Cardiac fibroblast (primary cell): ENCODE results near the gene FAM171A1.
A peak's percentile ranks its signal among the peaks of the same experiment; 100 is the strongest.
"Not testable (repeated sequence)": the region's sequence is repeated elsewhere in the genome, so short reads cannot be mapped to it uniquely, and the experiment has no call there.

Experiments used
- DNase-seq, 2 donors: peaks; one replicate each; pipeline versions ENCODE4 v3.0.0 to v3.0.0-alpha.2; 2010; ENCODE audit warnings: low read depth in 2 of 2
- H3K4me3 ChIP-seq, 2 donors: replicated peaks in 1 of 2; 1 replicate in 1 of 2; 2 replicates in 1 of 2; pipeline ENCODE4 v1.5.1; 2011; ENCODE audit warnings: low read depth in 2 of 2, low read length in 2 of 2, mild to moderate bottlenecking in 2 of 2, moderate library complexity in 1 of 2
- TF ChIP-seq, protein P1 (sequence below): IDR thresholded peaks from one replicate; pipeline ENCODE4 v1.5.1; 2011; ENCODE audit warnings: low read depth, mild to moderate bottlenecking, low read length, inconsistent platforms

The FAM171A1 gene

DNA sequence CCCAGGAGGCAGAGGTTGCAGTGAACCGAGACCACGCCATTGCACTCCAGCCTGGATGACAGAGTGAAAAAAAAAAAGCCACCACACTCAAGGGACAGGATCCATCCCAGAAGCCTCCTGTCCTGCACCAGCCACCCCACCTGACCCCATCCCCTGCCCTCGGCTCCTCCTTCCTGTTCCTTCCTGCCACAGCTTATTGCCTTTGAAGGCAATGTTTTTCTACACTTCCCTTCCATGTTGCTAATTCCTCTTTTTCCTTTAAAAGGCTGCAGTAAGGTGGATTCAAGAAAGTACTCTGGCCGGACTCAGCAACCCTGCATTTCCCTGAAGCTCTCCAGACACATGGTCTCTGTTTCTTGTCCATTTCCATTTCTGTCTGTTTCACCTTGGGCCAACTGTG is 80.9 kb downstream of the FAM171A1 start:
- no peak for DNase-seq
- TF ChIP-seq, protein P1, sequence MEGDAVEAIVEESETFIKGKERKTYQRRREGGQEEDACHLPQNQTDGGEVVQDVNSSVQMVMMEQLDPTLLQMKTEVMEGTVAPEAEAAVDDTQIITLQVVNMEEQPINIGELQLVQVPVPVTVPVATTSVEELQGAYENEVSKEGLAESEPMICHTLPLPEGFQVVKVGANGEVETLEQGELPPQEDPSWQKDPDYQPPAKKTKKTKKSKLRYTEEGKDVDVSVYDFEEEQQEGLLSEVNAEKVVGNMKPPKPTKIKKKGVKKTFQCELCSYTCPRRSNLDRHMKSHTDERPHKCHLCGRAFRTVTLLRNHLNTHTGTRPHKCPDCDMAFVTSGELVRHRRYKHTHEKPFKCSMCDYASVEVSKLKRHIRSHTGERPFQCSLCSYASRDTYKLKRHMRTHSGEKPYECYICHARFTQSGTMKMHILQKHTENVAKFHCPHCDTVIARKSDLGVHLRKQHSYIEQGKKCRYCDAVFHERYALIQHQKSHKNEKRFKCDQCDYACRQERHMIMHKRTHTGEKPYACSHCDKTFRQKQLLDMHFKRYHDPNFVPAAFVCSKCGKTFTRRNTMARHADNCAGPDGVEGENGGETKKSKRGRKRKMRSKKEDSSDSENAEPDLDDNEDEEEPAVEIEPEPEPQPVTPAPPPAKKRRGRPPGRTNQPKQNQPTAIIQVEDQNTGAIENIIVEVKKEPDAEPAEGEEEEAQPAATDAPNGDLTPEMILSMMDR: no peak
- no peak overlapping the region for H3K4me3 ChIP-seq

DNA sequence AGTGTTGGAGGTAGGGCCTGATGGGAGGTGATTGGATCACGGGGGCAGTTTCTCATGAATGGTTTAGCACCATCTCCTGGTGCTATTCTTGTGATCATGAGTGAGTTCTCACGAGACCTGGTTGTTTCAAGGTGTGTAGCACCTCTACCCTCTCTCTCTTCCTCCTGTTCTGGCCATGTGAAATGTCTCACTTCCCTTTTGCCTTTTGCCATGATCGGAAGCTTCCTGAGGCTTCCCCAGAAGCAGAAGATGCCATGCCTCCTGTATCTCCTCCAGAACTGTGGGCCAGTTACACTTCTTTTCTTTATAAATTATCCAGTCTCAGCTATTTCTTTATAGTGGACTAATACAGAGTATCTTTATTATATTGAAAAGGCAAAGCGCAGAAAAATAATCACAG is 90.1 kb downstream of the FAM171A1 start:
- H3K4me3 ChIP-seq: no peak overlapping the region

DNA sequence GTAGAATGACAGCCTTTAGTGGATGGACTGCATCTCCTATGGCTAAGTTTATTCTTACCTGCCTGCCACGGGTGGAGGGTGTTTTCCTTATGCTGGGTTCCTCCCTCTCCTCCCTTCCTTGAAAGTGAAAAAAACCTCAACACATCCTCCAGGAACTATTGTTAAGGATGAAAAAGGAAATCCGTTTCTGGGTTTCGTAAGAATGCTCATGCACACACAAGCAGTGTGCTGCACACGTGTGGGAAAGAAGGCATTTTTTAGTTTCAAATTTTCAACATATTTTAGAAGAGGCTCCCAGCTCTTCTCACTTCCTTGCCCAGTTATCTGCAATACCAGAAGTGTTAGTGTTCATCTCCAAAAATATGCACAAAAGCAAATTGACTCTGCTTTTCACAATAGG is 90.6 kb downstream of the FAM171A1 start:
- TF ChIP-seq, protein P1: no peak
- DNase-seq: peak; percentile 9 to 26
- no peak overlapping the region for H3K4me3 ChIP-seq

More for the DNA sequence above, 90.1 kb downstream of the FAM171A1 start:
- TF ChIP-seq, protein P1: no peak
- DNase-seq: no peak

DNA sequence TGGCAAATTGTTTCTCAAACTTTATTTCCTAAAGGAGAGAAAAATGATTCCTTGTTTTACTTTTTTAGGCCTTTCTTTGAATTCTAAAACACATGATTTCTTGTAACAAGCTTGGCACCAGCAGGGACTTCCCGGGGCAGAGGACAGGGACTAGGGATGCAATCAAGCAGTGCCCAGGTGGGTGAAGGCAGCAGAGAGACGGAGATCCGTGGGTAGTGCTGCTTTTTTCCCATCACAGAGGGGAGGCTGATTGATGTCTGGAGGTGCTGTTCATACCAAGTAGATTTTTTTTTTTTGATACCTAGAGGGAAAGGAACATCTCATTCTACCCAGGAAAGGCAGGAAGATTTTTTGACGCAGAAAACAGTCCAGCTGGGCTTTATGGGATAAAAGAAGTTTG is 91.9 kb downstream of the FAM171A1 start:
- H3K4me3 ChIP-seq: no peak overlapping the region
- DNase-seq: no peak
- TF ChIP-seq, protein P1: no peak

DNA sequence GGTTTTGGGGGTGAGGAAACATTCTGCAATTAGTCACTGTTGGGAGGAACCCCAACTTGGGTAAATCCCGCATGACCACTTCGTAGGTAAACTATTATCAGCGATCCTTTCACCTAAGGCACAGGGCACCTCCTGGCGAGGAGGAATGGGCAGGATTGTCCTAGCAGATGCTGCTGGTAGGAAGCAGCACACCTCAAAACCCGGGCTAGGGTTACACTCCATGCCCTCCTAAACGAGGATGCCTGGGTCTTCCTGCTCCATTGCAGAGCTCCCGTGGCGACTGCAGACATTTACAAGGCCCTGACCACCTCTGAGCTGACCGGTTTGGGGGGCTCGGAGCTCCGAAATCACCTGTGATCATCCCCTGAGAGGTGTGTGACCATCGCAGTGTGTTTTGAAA is 92.3 kb downstream of the FAM171A1 start:
- TF ChIP-seq, protein P1: no peak
- DNase-seq: no peak
- no peak overlapping the region for H3K4me3 ChIP-seq

DNA sequence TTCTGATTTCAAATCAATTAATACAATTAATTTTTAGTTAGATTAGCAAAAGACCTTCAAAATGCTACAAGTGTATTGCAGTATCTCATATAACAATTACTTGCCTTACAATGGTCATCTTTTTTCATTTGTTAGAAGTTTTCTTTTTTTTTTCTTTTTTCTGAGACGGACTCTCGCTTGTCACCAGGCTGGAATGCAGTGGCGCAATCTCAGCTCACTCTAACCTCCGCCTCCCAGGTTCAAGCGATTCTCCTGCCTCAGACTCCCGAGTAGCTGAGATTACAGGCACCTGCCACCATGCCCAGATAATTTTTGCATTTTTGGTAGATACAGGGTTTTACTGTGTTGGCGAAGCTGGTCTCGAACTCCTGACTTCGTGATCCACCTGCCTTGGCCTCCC is 95.0 kb downstream of the FAM171A1 start:
- H3K4me3 ChIP-seq: not testable (repeated sequence)
- DNase-seq: peak; percentile 15 to 54

DNA sequence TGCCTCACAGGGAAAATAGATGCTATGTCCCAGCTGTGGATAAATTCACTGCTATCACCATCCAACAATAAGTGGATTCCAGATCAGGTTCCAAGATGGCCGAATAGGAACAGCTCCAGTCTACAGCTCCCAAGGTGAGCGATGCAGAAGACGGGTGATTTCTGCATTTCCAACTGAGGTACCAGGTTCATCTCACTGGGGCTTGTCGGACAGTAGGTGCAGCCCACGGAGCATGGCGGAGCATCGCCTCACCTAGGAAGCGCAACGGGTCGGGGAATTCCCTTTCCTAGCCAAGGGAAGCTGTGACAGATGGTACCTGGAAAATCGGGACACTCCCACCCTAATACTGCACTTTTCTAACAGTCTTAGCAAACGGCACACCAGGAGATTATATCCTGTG is 101.3 kb downstream of the FAM171A1 start:
- DNase-seq, H3K4me3 ChIP-seq: not testable (repeated sequence)

DNA sequence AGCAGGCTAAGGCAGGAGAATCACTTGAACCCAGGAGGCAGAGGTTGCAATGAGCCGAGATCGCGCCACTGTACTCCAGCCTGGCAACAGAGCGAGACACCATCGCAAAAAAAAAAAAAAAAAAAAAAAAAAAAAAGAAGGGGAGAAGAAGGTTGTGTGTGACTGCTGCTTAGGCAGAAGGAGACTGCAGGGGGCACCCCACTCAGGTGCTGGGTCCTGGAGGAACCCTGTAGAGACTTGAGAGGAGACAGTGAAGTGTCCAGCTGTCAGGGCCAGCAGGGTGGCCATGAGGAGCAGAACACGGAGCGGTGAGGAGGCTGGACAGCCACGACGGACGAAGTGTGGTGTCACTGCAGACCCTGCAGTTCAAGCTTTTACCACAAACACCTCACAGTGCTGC is 103.6 kb downstream of the FAM171A1 start:
- peak in 1 of 2 donors; percentile 7 for DNase-seq
- TF ChIP-seq, protein P1: peak; percentile 7
- H3K4me3 ChIP-seq: no peak overlapping the region
